ENCODE results near the gene CLEC3B.

CLEC3B gene

DNA sequence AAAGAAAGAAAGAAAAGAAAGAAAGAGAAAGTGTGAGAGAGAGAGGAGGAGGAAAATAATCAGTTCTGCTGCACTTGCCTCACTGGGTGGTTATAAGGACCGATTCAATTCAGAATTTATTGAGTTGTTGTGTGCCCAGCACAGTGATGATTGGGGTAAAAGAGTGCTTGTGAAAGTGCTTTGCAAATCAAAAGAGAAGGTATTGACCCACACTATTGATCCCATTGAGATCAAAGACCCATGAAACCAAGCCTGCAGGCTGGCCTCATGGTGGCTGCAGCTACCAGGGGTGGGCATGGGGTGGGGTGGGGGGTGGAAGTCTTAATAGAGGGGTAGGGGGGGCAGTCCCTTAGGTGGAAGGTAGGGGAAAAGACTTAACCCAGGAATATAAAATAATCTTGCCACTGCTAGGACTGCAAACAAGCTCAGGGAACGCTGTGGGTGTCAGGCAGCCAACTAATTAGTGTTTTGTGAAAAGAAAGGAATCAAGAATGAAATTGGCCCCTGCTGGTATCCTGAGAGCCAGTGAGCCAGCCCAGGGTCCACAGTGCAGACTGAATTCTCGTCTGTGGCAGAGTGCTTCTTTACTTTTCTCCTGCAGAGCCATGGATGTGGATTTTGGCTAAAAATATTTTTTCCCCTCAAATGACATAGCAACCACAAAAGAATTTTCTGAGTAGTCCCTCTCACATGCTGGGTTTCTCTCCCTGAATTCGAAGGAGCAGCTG lies 34.2 kb downstream of the CLEC3B start:
- Histone ChIP-seq H3K27ac (ENCODE audit: low read depth, low read length) (no peak overlapping the region), H3K36me3 (ENCODE audit: control insufficient read depth, low read length) (no peaks in the 10 kb centered on the region), H3K79me2 (ENCODE audit: control insufficient read depth, low read length) (no peaks in the 10 kb centered on the region), H4K20me1 (ENCODE audit: control insufficient read depth, insufficient read depth, low read depth, low read length) (no peaks in the 10 kb centered on the region), H3K9me3 (ENCODE audit: control insufficient read depth, insufficient read depth, low read length) (no peaks in the 10 kb centered on the region), H3K4me1 (ENCODE audit: control insufficient read depth, low read length) (no peaks in the 10 kb centered on the region), H3F3A (ENCODE audit: control insufficient read depth, insufficient read depth) (no peaks in the 10 kb centered on the region), H3K27me3 (ENCODE audit: control insufficient read depth, low read length) (peaks cover 2% of the 10 kb centered on the region; the same call in 1 of the 2 replicates), H3K4me2 (ENCODE audit: low read length) (no peak overlapping the region), H3K9me2 (replicated peaks; ENCODE audit: control insufficient read depth, low read length) (no peaks in the 10 kb centered on the region), H3K4me3 (ENCODE audit: low read length) (no peak overlapping the region)
- no peak for TF ChIP-seq EZH2phosphoT487 (IDR thresholded peaks at IDR 0.05; ENCODE audit: borderline replicate concordance, low read length)
- TF ChIP-seq, protein P1, sequence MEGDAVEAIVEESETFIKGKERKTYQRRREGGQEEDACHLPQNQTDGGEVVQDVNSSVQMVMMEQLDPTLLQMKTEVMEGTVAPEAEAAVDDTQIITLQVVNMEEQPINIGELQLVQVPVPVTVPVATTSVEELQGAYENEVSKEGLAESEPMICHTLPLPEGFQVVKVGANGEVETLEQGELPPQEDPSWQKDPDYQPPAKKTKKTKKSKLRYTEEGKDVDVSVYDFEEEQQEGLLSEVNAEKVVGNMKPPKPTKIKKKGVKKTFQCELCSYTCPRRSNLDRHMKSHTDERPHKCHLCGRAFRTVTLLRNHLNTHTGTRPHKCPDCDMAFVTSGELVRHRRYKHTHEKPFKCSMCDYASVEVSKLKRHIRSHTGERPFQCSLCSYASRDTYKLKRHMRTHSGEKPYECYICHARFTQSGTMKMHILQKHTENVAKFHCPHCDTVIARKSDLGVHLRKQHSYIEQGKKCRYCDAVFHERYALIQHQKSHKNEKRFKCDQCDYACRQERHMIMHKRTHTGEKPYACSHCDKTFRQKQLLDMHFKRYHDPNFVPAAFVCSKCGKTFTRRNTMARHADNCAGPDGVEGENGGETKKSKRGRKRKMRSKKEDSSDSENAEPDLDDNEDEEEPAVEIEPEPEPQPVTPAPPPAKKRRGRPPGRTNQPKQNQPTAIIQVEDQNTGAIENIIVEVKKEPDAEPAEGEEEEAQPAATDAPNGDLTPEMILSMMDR (IDR thresholded peaks at IDR 0.05; ENCODE audit: low read depth, low read length, poor library complexity, severe bottlenecking), result no peak

DNA sequence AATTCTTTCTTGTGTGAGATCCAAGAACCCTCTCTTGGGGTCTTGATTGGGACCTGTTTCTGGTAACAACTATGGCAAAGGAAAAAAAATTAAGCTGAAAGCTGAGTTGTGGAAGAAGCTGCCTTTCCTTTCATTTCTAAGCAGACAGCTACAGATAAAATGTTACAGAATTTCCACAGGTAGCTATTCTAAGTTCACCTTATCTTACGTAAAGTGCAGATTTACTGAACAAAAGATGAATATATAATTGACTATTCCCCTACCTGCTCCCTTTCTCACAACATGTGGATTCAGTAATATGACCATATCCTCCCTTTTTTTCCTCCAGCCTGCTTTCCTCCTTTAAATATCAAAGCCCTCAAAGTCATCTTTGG lies 36.6 kb downstream of the CLEC3B start:
- Histone ChIP-seq H3K79me2 (ENCODE audit: control insufficient read depth, low read length) (no peaks in the 10 kb centered on the region), H3K4me1 (ENCODE audit: control insufficient read depth, low read length) (no peaks in the 10 kb centered on the region)

GRCh38 chr3:45064512-45065372 lies 38.6 kb downstream of the CLEC3B start:
- Histone ChIP-seq H3K4me1 (ENCODE audit: control insufficient read depth, low read length) (no peaks in the 10 kb centered on the region), H3F3A (ENCODE audit: control insufficient read depth, insufficient read depth) (no peaks in the 10 kb centered on the region), H3K4me2 (ENCODE audit: low read length) (no peak overlapping the region), H3K27me3 (ENCODE audit: control insufficient read depth, low read length) (peaks cover 5% of the 10 kb centered on the region; the same call in 1 of the 2 replicates), H4K20me1 (ENCODE audit: control insufficient read depth, insufficient read depth, low read depth, low read length) (no peaks in the 10 kb centered on the region), H3K9me2 (replicated peaks; ENCODE audit: control insufficient read depth, low read length) (no peaks in the 10 kb centered on the region), H3K4me3 (ENCODE audit: low read length) (no peak overlapping the region), H3K36me3 (ENCODE audit: control insufficient read depth, low read length) (no peaks in the 10 kb centered on the region), H3K27ac (ENCODE audit: low read depth, low read length) (no peak overlapping the region), H3K79me2 (ENCODE audit: control insufficient read depth, low read length) (no peaks in the 10 kb centered on the region), H3K9me3 (ENCODE audit: control insufficient read depth, insufficient read depth, low read length) (no peaks in the 10 kb centered on the region)
- TF ChIP-seq, protein P1 (IDR thresholded peaks at IDR 0.05; ENCODE audit: low read depth, low read length, poor library complexity, severe bottlenecking), result no peak
- TF ChIP-seq EZH2phosphoT487 (IDR thresholded peaks at IDR 0.05; ENCODE audit: borderline replicate concordance, low read length), result no peak

More for the DNA sequence above, 36.6 kb downstream of the CLEC3B start:
- no peak overlapping the region for H3K4me2 ChIP-seq (ENCODE audit: low read length)
- H3K27me3 ChIP-seq (ENCODE audit: control insufficient read depth, low read length), result peaks cover 8% of the 10 kb centered on the region
- H3K4me3 ChIP-seq (ENCODE audit: low read length), result no peak overlapping the region
- no peak overlapping the region for H3K27ac ChIP-seq (ENCODE audit: low read depth, low read length)
- no peak for TF ChIP-seq EZH2phosphoT487 (IDR thresholded peaks at IDR 0.05; ENCODE audit: borderline replicate concordance, low read length)
- TF ChIP-seq, protein P1 (IDR thresholded peaks at IDR 0.05; ENCODE audit: low read depth, low read length, poor library complexity, severe bottlenecking), result no peak
- H3K9me2 ChIP-seq (replicated peaks; ENCODE audit: control insufficient read depth, low read length), result no peaks in the 10 kb centered on the region
- H4K20me1 ChIP-seq (ENCODE audit: control insufficient read depth, insufficient read depth, low read depth, low read length), result no peaks in the 10 kb centered on the region
- H3K9me3 ChIP-seq (ENCODE audit: control insufficient read depth, insufficient read depth, low read length), result no peaks in the 10 kb centered on the region
- H3F3A ChIP-seq (ENCODE audit: control insufficient read depth, insufficient read depth), result no peaks in the 10 kb centered on the region
- H3K36me3 ChIP-seq (ENCODE audit: control insufficient read depth, low read length), result no peaks in the 10 kb centered on the region
